HL-60 (cell line): ENCODE measurements around the gene STOX2.

Experiments
- CTCF ChIP-seq: IDR thresholded peaks from one replicate; pipeline ENCODE4 v1.5.1; 2011; ENCODE audit warnings: low read length, control low read depth, inconsistent platforms; ENCODE audit not compliant: insufficient read depth
- GABPA ChIP-seq: IDR thresholded peaks from 2 replicates; pipeline ENCODE4 v1.6.1; 2012; ENCODE audit warnings: low read depth
- POLR2AphosphoS5 ChIP-seq: IDR thresholded peaks from 2 replicates; pipeline ENCODE4 v1.6.1; 2012; ENCODE audit warnings: low read depth
- REST ChIP-seq: IDR thresholded peaks from 2 replicates; pipeline ENCODE4 v1.6.1; 2012; ENCODE audit warnings: low read depth; ENCODE audit not compliant: insufficient replicate concordance
- SPI1 ChIP-seq: IDR thresholded peaks from 2 replicates; pipeline ENCODE4 v1.6.1; 2012; ENCODE audit warnings: low read depth, mild to moderate bottlenecking, borderline replicate concordance

- TF ChIP-seq CTCF (no peak), POLR2AphosphoS5 (no peak), REST (no peak), SPI1 (no peak), GABPA (no peak)
Measured at GRCh38 chr4:183962419-183962818, 57.3 kb downstream of the STOX2 start.
